NB4 (cell line): ENCODE results near the gene SGCD.
"Not testable (repeated sequence)": the region's sequence is repeated elsewhere in the genome, so short reads cannot be mapped to it uniquely, and the experiment has no call there.

Experiments
- DNase-seq: peaks from one replicate; pipeline ENCODE4 v3.0.0; 2010; ENCODE audit warnings: low read depth
- H3K4me3 ChIP-seq: one replicate; pipeline ENCODE4 v1.5.1; 2011; ENCODE audit warnings: mild to moderate bottlenecking, low read depth, low read length, moderate library complexity
- CTCF ChIP-seq: IDR thresholded peaks from one replicate; pipeline ENCODE4 v1.5.1; 2012; ENCODE audit warnings: low read depth, low read length
- MAX ChIP-seq: IDR thresholded peaks from 2 replicates; pipeline ENCODE4 v1.6.1; 2011; ENCODE audit warnings: low read depth, low read length
- MYC ChIP-seq: IDR thresholded peaks from 2 replicates; pipeline ENCODE4 v1.6.1; 2011; ENCODE audit warnings: low read depth, low read length
- POLR2A ChIP-seq: IDR thresholded peaks from 2 replicates; pipeline ENCODE4 v1.6.1; 2011; ENCODE audit warnings: mild to moderate bottlenecking; ENCODE audit not compliant: insufficient read length; ENCODE audit errors: extremely low read depth

Gene SGCD

GRCh38 chr5:156594406-156594805 is 267.4 kb downstream of the SGCD start:
- no peak overlapping the region for H3K4me3 ChIP-seq
- DNase-seq: no peak
- TF ChIP-seq POLR2A: no peak
- TF ChIP-seq MAX: no peak
- no peak for TF ChIP-seq MYC
- no peak for TF ChIP-seq CTCF

- TF ChIP-seq CTCF (no peak), POLR2A (no peak), MAX (no peak), MYC (no peak)
- no peak for DNase-seq
- no peak overlapping the region for H3K4me3 ChIP-seq
Measured at GRCh38 chr5:156595132-156595787, 268.3 kb downstream of the SGCD start.

- H3K4me3 ChIP-seq: no peak overlapping the region
- no peak for DNase-seq
- TF ChIP-seq MAX: no peak
- no peak for TF ChIP-seq CTCF
- no peak for TF ChIP-seq MYC
- no peak for TF ChIP-seq POLR2A
Measured at GRCh38 chr5:156597276-156597675, 270.3 kb downstream of the SGCD start.

- DNase-seq: no peak
- no peak for TF ChIP-seq MAX
- no peak overlapping the region for H3K4me3 ChIP-seq
Measured at GRCh38 chr5:156598964-156599363, 272.0 kb downstream of the SGCD start.

GRCh38 chr5:156610582-156610981 is 283.6 kb downstream of the SGCD start:
- DNase-seq: not testable (repeated sequence)

GRCh38 chr5:156615901-156616300 is 288.9 kb downstream of the SGCD start:
- no peak for TF ChIP-seq POLR2A
- no peak for TF ChIP-seq MAX
- no peak for DNase-seq
- H3K4me3 ChIP-seq: no peak overlapping the region

More at GRCh38 chr5:156610582-156610981, 283.6 kb downstream of the SGCD start:
- not testable (repeated sequence) for H3K4me3 ChIP-seq

- DNase-seq: no peak
- H3K4me3 ChIP-seq: no peak overlapping the region
- TF ChIP-seq POLR2A (no peak), MYC (no peak)
Measured at GRCh38 chr5:156617426-156617825, 290.5 kb downstream of the SGCD start.

- no peak for TF ChIP-seq POLR2A
- no peak for TF ChIP-seq MYC
- no peak for TF ChIP-seq CTCF
- TF ChIP-seq MAX: no peak
- no peak for DNase-seq
- H3K4me3 ChIP-seq: no peak overlapping the region
Measured at GRCh38 chr5:156618601-156619000, 291.6 kb downstream of the SGCD start.
